GM21717 (cell line): ENCODE results near the gene ZNF319.
"Not testable (repeated sequence)": the region's sequence is repeated elsewhere in the genome, so short reads cannot be mapped to it uniquely, and the experiment has no call there.

ENCODE experiments used
- ATAC-seq: cut with Tn5 transposase; IDR thresholded peaks from one replicate; pipeline ENCODE4 v1.9.1; 2021; ENCODE audit warnings: mild to moderate bottlenecking, moderate library complexity; ENCODE audit not compliant: unreplicated experiment

Gene ZNF319

GRCh38 chr16:57979006-57979585 lies 21.4 kb downstream of the ZNF319 start:
- ATAC-seq = no peak

- ATAC-seq = not testable (repeated sequence)
Observed at GRCh38 chr16:57978070-57978465, 22.4 kb downstream of the ZNF319 start.

GRCh38 chr16:57977418-57978069 lies 22.9 kb downstream of the ZNF319 start:
- ATAC-seq = no peak

GRCh38 chr16:57976331-57976796 lies 24.1 kb downstream of the ZNF319 start:
- no peak for ATAC-seq

- no peak for ATAC-seq
Observed at GRCh38 chr16:57972306-57972705, 28.2 kb downstream of the ZNF319 start.

- ATAC-seq = no peak
Observed at GRCh38 chr16:57971848-57972247, 28.6 kb downstream of the ZNF319 start.

GRCh38 chr16:57970970-57971369 lies 29.5 kb downstream of the ZNF319 start, which contains the start of gene CNGB1:
Gene CNGB1, minus strand, starts transcription at chr16:57971128. Its CDS starts 3,842 bp downstream, at chr16:57967286.
- no peak for ATAC-seq

GRCh38 chr16:57970319-57970718 lies 30.2 kb downstream of the ZNF319 start:
- ATAC-seq = no peak

GRCh38 chr16:57969451-57970123 lies 30.9 kb downstream of the ZNF319 start:
- ATAC-seq = no peak

GRCh38 chr16:57967916-57968315 lies 32.6 kb downstream of the ZNF319 start:
- ATAC-seq = no peak

GRCh38 chr16:57966986-57967385 lies 33.5 kb downstream of the ZNF319 start:
- no peak for ATAC-seq

GRCh38 chr16:57966204-57966771 lies 34.2 kb downstream of the ZNF319 start:
- no peak for ATAC-seq

GRCh38 chr16:57964157-57964700 lies 36.2 kb downstream of the ZNF319 start:
- no peak for ATAC-seq

- no peak for ATAC-seq
Observed at GRCh38 chr16:57962756-57963155, 37.7 kb downstream of the ZNF319 start.

GRCh38 chr16:57962046-57962445 lies 38.4 kb downstream of the ZNF319 start:
- ATAC-seq = no peak

GRCh38 chr16:57961538-57961937 lies 38.9 kb downstream of the ZNF319 start:
- no peak for ATAC-seq

GRCh38 chr16:57960826-57961472 lies 39.5 kb downstream of the ZNF319 start:
- ATAC-seq = no peak

GRCh38 chr16:57960310-57960709 lies 40.2 kb downstream of the ZNF319 start:
- ATAC-seq = no peak

- ATAC-seq = no peak
Observed at GRCh38 chr16:57959804-57960203, 40.7 kb downstream of the ZNF319 start.

GRCh38 chr16:57959121-57959520 lies 41.4 kb downstream of the ZNF319 start:
- ATAC-seq = no peak

GRCh38 chr16:57958544-57958943 lies 41.9 kb downstream of the ZNF319 start:
- ATAC-seq = no peak
